H1 (cell line): ENCODE data around the gene SH2D1B. TPM values are rescaled to one million over a fixed set of nuclear protein-coding genes. Genes with fewer than 3 reads are reported as not detected.

Experiments used
- CTCF ChIA-PET: fragments of 300-600 bp; sonication (Branson Sonifier 250); formaldehyde crosslinking; loops from one replicate; lab custom pipeline; 2021; ENCODE audit not compliant: partially characterized antibody; lab: Charles Lee
- POLR2A ChIA-PET: fragments of 300-600 bp; sonication (Branson Sonifier 250); formaldehyde crosslinking; loops from one replicate; lab custom pipeline; 2021; ENCODE audit warnings: inconsistent platforms; ENCODE audit not compliant: partially characterized antibody; lab: Charles Lee
- DNase-seq, 2 experiments: peaks; one replicate each; pipeline versions ENCODE4 v3.0.0 to v3.0.0-alpha.2; 2010 to 2022; ENCODE audit warnings: low spot score in 2 of 2, low read depth in 1 of 2, mixed read lengths in 1 of 2
- FAIRE-seq: peaks from 2 replicates; lab custom pipeline; 2011; peaks lifted over from hg19 to GRCh38; lab: Jason Lieb, UNC
- H2AFZ ChIP-seq: 2 replicates; pipeline ENCODE4 v1.8.1; 2012; ENCODE audit warnings: low read length, inconsistent platforms
- H2AK5ac ChIP-seq: 2 replicates; pipeline ENCODE4 v1.6.1; 2013; ENCODE audit warnings: low read depth, low read length
- H2BK120ac ChIP-seq: replicated peaks from 2 replicates; pipeline ENCODE3; 2013; ENCODE audit warnings: low read depth, low read length, inconsistent platforms
- H2BK12ac ChIP-seq: 2 replicates; pipeline ENCODE4 v1.6.1; 2013; ENCODE audit warnings: low read depth, low read length
- H2BK15ac ChIP-seq: 2 replicates; pipeline ENCODE4 v1.6.1; 2013; ENCODE audit warnings: low read length
- H2BK20ac ChIP-seq: 2 replicates; pipeline ENCODE4 v1.6.1; 2013; ENCODE audit warnings: low read length
- H2BK5ac ChIP-seq: 2 replicates; pipeline ENCODE4 v1.6.1; 2013; ENCODE audit warnings: low read depth, low read length
- H3K14ac ChIP-seq: 2 replicates; pipeline ENCODE4 v1.6.1; 2013; ENCODE audit warnings: inconsistent platforms; ENCODE audit not compliant: insufficient read length
- H3K18ac ChIP-seq: 2 replicates; pipeline ENCODE4 v1.6.1; 2013; ENCODE audit warnings: low read length; ENCODE audit errors: extremely low read depth
- H3K23ac ChIP-seq: 2 replicates; pipeline ENCODE4 v1.6.1; 2013; ENCODE audit warnings: inconsistent platforms; ENCODE audit not compliant: insufficient read length
- H3K23me2 ChIP-seq: 2 replicates; pipeline ENCODE4 v1.6.1; 2013; ENCODE audit warnings: low read depth, low read length
- H3K27ac ChIP-seq: 2 replicates; pipeline ENCODE4 v1.6.1; 2011; ENCODE audit warnings: low read depth, low read length, inconsistent platforms
- H3K27me3 ChIP-seq, 4 experiments: replicated peaks in 1 of 4; 1 replicate in 1 of 4; 2 replicates in 3 of 4; pipeline versions ENCODE4 v1.6.1 to v1.8.1; 2011 to 2013; ENCODE audit warnings: low read length in 3 of 4, mild to moderate bottlenecking in 3 of 4, inconsistent platforms in 2 of 4, mixed read lengths in 2 of 4, moderate library complexity in 1 of 4; ENCODE audit not compliant: control insufficient read depth in 3 of 4, insufficient read depth in 3 of 4; ENCODE audit errors: extremely low read depth in 1 of 4
- H3K36me3 ChIP-seq, 4 experiments: 2 replicates each; pipeline versions ENCODE4 v1.6.1 to v1.8.1; 2011 to 2013; ENCODE audit warnings: mild to moderate bottlenecking in 4 of 4, low read length in 3 of 4, moderate library complexity in 2 of 4, control low read depth in 1 of 4, inconsistent platforms in 1 of 4; ENCODE audit not compliant: insufficient read depth in 4 of 4, control insufficient read depth in 2 of 4
- H3K4ac ChIP-seq: replicated peaks from 2 replicates; pipeline ENCODE3; 2013; ENCODE audit warnings: low read length, low read depth, mixed read lengths, inconsistent platforms; ENCODE audit not compliant: insufficient read length
- H3K4me1 ChIP-seq, 4 experiments: replicated peaks in 1 of 4; 1 replicate in 1 of 4; 2 replicates in 3 of 4; pipeline versions ENCODE4 v1.6.1 to v1.8.1; 2011 to 2013; ENCODE audit warnings: low read length in 3 of 4, inconsistent platforms in 2 of 4, mixed read lengths in 1 of 4; ENCODE audit not compliant: insufficient read depth in 4 of 4, control insufficient read depth in 3 of 4
- H3K4me2 ChIP-seq, 2 experiments: 2 replicates each; pipeline versions ENCODE4 v1.6.1 to v1.8.1; 2011 to 2013; ENCODE audit warnings: low read depth in 2 of 2, low read length in 2 of 2, control low read depth in 1 of 2, inconsistent platforms in 1 of 2, mild to moderate bottlenecking in 1 of 2; ENCODE audit not compliant: insufficient read depth in 1 of 2
- H3K4me3 ChIP-seq, 4 experiments: fragments of 200-600, 300-600 bp in 1 of 4; sonication (generic), shearing (Covaris generic), sonication (Bioruptor Twin) in 1 of 4; 2 replicates each; pipeline versions ENCODE4 v1.5.1 to v1.8.1; 2011 to 2016; ENCODE audit warnings: low read length in 4 of 4, low read depth in 3 of 4, control low read depth in 2 of 4, inconsistent platforms in 2 of 4, mild to moderate bottlenecking in 2 of 4, mixed read lengths in 1 of 4, moderate library complexity in 1 of 4; ENCODE audit not compliant: insufficient read depth in 2 of 4; ENCODE audit errors: extremely low read depth in 1 of 4
- H3K56ac ChIP-seq: replicated peaks from 2 replicates; pipeline ENCODE3; 2013; ENCODE audit warnings: low read depth, mild to moderate bottlenecking, mixed read lengths, low read length, inconsistent platforms; ENCODE audit not compliant: insufficient read length
- H3K79me1 ChIP-seq: 2 replicates; pipeline ENCODE4 v1.6.1; 2013; ENCODE audit warnings: low read depth, low read length, control low read depth
- H3K79me2 ChIP-seq, 2 experiments: 2 replicates each; pipeline versions ENCODE4 v1.6.1 to v1.8.1; 2012 to 2013; ENCODE audit warnings: low read length in 2 of 2, mild to moderate bottlenecking in 2 of 2, inconsistent platforms in 1 of 2; ENCODE audit not compliant: insufficient read depth in 2 of 2, control insufficient read depth in 1 of 2
- H3K9ac ChIP-seq, 4 experiments: replicated peaks in 1 of 4; 1 replicate in 1 of 4; 2 replicates in 3 of 4; pipeline versions ENCODE4 v1.6.1 to v1.8.1; 2011 to 2013; ENCODE audit warnings: low read depth in 3 of 4, low read length in 3 of 4, control low read depth in 2 of 4, mild to moderate bottlenecking in 2 of 4, moderate library complexity in 2 of 4, inconsistent platforms in 1 of 4; ENCODE audit errors: extremely low read depth in 1 of 4
- H3K9me3 ChIP-seq, 2 experiments: 2 replicates each; pipeline versions ENCODE4 v1.6.1 to v1.8.1; 2012 to 2013; ENCODE audit warnings: mild to moderate bottlenecking in 2 of 2, moderate library complexity in 2 of 2, control low read depth in 1 of 2, inconsistent platforms in 1 of 2, low read depth in 1 of 2, low read length in 1 of 2, mixed read lengths in 1 of 2; ENCODE audit not compliant: insufficient read depth in 2 of 2
- H4K20me1 ChIP-seq, 2 experiments: replicated peaks in 1 of 2; 2 replicates each; pipeline versions ENCODE3 to v1.8.1; 2011 to 2013; ENCODE audit warnings: inconsistent platforms in 2 of 2, low read length in 2 of 2, mild to moderate bottlenecking in 1 of 2; ENCODE audit not compliant: insufficient read depth in 2 of 2, control insufficient read depth in 1 of 2
- H4K5ac ChIP-seq: 2 replicates; pipeline ENCODE4 v1.6.1; 2013; ENCODE audit warnings: low read length, low read depth, mixed read lengths, inconsistent platforms; ENCODE audit not compliant: insufficient read length
- H4K8ac ChIP-seq: 2 replicates; pipeline ENCODE4 v1.8.0; 2013; ENCODE audit warnings: mild to moderate bottlenecking, moderate library complexity, low read length, inconsistent platforms; ENCODE audit not compliant: insufficient read depth; ENCODE audit errors: extremely low read depth
- H4K91ac ChIP-seq: replicated peaks from 2 replicates; pipeline ENCODE3; 2013; ENCODE audit warnings: low read length, mixed read lengths, inconsistent platforms; ENCODE audit not compliant: insufficient read length
- CBX5 ChIP-seq: fragments of 300-800, 300-1000 bp; sonication (generic); IDR thresholded peaks from 2 replicates; pipeline ENCODE4 v1.7.1; 2016; ENCODE audit warnings: antibody characterized with exemption, low read length, low read depth
- EZH2 ChIP-seq: fragments of 200-600 bp; sonication (generic); IDR thresholded peaks from 2 replicates; pipeline ENCODE4 v1.7.1; 2012; ENCODE audit warnings: low read depth, mild to moderate bottlenecking, moderate library complexity, low read length, inconsistent platforms; ENCODE audit not compliant: severe bottlenecking
- JUN ChIP-seq: IDR thresholded peaks from 2 replicates; pipeline ENCODE4 v1.6.1; 2011; ENCODE audit warnings: low read depth, mild to moderate bottlenecking, improper control_type of control experiment, low read length
- JUND ChIP-seq: IDR thresholded peaks from 2 replicates; pipeline ENCODE4 v1.6.1; 2011; ENCODE audit warnings: mild to moderate bottlenecking, improper control_type of control experiment, low read length
- NANOG ChIP-seq: IDR thresholded peaks from 2 replicates; pipeline ENCODE4 v1.6.1; 2011; ENCODE audit warnings: low read length, low read depth, mild to moderate bottlenecking, inconsistent platforms; ENCODE audit not compliant: insufficient read depth, poor library complexity, severe bottlenecking
- PHF8 ChIP-seq: fragments of 200-600 bp; sonication (generic); conservative IDR thresholded peaks from 2 replicates; pipeline ENCODE4 v1.7.1; 2012; ENCODE audit warnings: low read depth, mild to moderate bottlenecking, inconsistent platforms, low read length, moderate library complexity
- RNF2 ChIP-seq: fragments of 200-900, 300-1000 bp; sonication (generic); IDR thresholded peaks from 2 replicates; pipeline ENCODE4 v1.7.1; 2016; ENCODE audit warnings: borderline replicate concordance, low read depth, mild to moderate bottlenecking, antibody characterized with exemption, low read length; ENCODE audit not compliant: poor library complexity, severe bottlenecking; ENCODE audit errors: missing control alignments
- SRF ChIP-seq: IDR thresholded peaks from 2 replicates; pipeline ENCODE4 v1.6.1; 2011; ENCODE audit warnings: mild to moderate bottlenecking, low read depth, low read length, moderate library complexity
- TAF1 ChIP-seq: IDR thresholded peaks from 2 replicates; pipeline ENCODE4 v1.6.1; 2011; ENCODE audit warnings: mild to moderate bottlenecking, low read depth, low read length
- TEAD4 ChIP-seq: IDR thresholded peaks from 2 replicates; pipeline ENCODE4 v1.6.1; 2012; ENCODE audit warnings: low read depth, low read length, inconsistent platforms, mixed read lengths
- WGBS, 2 experiments: shearing (Covaris generic) in 1 of 2; methylation state at CpG; one replicate each; pipeline versions ENCODE4 v1.1.6 to v1.1.7; 2013 to 2015; ENCODE audit warnings: low lambda C conversion rate in 2 of 2, mixed read lengths in 2 of 2, inconsistent platforms in 1 of 2, low coverage in 1 of 2, missing lambda C conversion rate in 1 of 2; ENCODE audit not compliant: insufficient replicate concordance in 2 of 2, insufficient coverage in 1 of 2, insufficient read length in 1 of 2; ENCODE audit errors: extremely low coverage in 1 of 2, missing lambda C conversion rate in 1 of 2; 5-methylcytosine and 5-hydroxymethylcytosine counted together
- polyA plus RNA-seq, 7 experiments: library from polyadenylated mRNA; depleted of rRNA in 3 of 7; stranded (reverse) in 5 of 7; unstranded in 2 of 7; fragments of >200 nt in 5 of 7; fragments of 200-250 nt in 2 of 7; gene quantifications; 1 replicate in 5 of 7; 2 replicates in 1 of 7; 4 replicates in 1 of 7; pipeline versions ENCODE4 v1.2.1 to v1.2.3, GENCODE V29; 2011 to 2013; ENCODE audit warnings: missing spikeins in 2 of 7, mixed read lengths in 2 of 7
- total RNA-seq: library from RNA; stranded (reverse); fragmentation: NEBNext Ultra II Directional; extraction: Animal tissue kit (Norgen Biotek cat#: 25700); gene quantifications from 2 replicates; pipeline ENCODE4 v1.2.1, GENCODE V29; 2021
- TF ChIP-seq, protein P1 (sequence below): IDR thresholded peaks from 2 replicates; pipeline ENCODE4 v1.6.1; 2011; ENCODE audit warnings: low read length, improper control_type of control experiment
- TF ChIP-seq, protein P2 (sequence below): IDR thresholded peaks from 2 replicates; pipeline ENCODE4 v1.6.1; 2011; ENCODE audit warnings: low read depth, mild to moderate bottlenecking, low read length; ENCODE audit not compliant: insufficient read depth

The SH2D1B gene
- total and polyA plus RNA-seq, 2 of the 8 experiments (the other 6 are each of a cell fraction or from before 2014, with no cell fraction given): not detected

DNA sequence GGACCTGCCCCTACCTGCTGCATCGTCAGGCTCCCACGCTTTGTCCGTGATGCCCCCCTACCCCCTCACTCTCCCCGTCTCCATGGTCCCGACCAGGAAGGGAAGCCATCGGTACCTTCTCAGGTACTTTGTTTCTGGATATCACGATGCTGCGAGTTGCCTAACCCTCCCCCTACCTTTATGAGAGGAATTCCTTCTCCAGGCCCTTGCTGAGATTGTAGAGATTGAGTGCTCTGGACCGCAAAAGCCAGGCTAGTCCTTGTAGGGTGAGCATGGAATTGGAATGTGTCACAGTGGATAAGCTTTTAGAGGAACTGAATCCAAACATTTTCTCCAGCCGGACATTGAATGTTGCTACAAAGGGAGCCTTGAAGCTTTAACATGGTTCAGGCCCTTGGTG, 44.2 kb downstream of the SH2D1B start:
- H3K27ac ChIP-seq: no peak overlapping the region
- FAIRE-seq (no peak), DNase-seq (no peak)
- no peak overlapping the region for H3K56ac ChIP-seq
- H3K9me3 ChIP-seq: no peaks in the 10 kb centered on the region
- no peak overlapping the region for H4K8ac ChIP-seq
- H3K23me2 ChIP-seq: no peaks in the 10 kb centered on the region
- no peak overlapping the region for H2BK5ac ChIP-seq
- H3K18ac ChIP-seq: no peak overlapping the region
- no peak overlapping the region for H3K4me3 ChIP-seq
- H2BK15ac ChIP-seq: no peak overlapping the region
- no peaks in the 10 kb centered on the region for H3K79me1 ChIP-seq
- no peak overlapping the region for H3K23ac ChIP-seq
- H3K4ac ChIP-seq: no peak overlapping the region
- H4K91ac ChIP-seq: no peak overlapping the region
- ChIA-PET POLR2A (interaction anchor here (1.4 kb wide), 1 partner anchor 8 kb away, joined by 4 read pairs; the partner anchor contains the start of gene SPATA46), CTCF (interaction anchor here (0.5 to 4.1 kb wide), 6 partner anchors 8 to 317 kb away, joined by 3 to 31 read pairs (median 4); partner anchors contain the start of gene C1orf226)
- H3K4me2 ChIP-seq: no peak overlapping the region
- peaks cover 0 to 6% (median 1%) of the 10 kb centered on the region in 4 experiments; a peak in 1 of 8 replicates for H3K36me3 ChIP-seq
- H2AK5ac ChIP-seq: no peak overlapping the region
- H2BK120ac ChIP-seq: no peak overlapping the region
- H2AFZ ChIP-seq: no peak overlapping the region
- no peaks in the 10 kb centered on the region for H3K79me2 ChIP-seq
- H4K5ac ChIP-seq: no peak overlapping the region
- no peak overlapping the region for H2BK20ac ChIP-seq
- WGBS, 2 experiments: 93% methylated on average over 10 of the region's 10 CpGs; no CpG with 5 or more reads in 1 of the 2 experiments
- no peak overlapping the region for H2BK12ac ChIP-seq
- H3K27me3 ChIP-seq: no peaks in the 10 kb centered on the region
- H3K9ac ChIP-seq: no peak overlapping the region
- H3K14ac ChIP-seq: no peak overlapping the region
- no peaks in the 10 kb centered on the region for H3K4me1 ChIP-seq
- peaks cover 0 to 2% of the 10 kb centered on the region in 2 experiments for H4K20me1 ChIP-seq
- TF ChIP-seq, protein P1, sequence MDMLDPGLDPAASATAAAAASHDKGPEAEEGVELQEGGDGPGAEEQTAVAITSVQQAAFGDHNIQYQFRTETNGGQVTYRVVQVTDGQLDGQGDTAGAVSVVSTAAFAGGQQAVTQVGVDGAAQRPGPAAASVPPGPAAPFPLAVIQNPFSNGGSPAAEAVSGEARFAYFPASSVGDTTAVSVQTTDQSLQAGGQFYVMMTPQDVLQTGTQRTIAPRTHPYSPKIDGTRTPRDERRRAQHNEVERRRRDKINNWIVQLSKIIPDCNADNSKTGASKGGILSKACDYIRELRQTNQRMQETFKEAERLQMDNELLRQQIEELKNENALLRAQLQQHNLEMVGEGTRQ: no peak
- TF ChIP-seq SRF: no peak
- no peak for TF ChIP-seq NANOG
- no peak for TF ChIP-seq RNF2
- TF ChIP-seq TEAD4: no peak
- no peak for TF ChIP-seq TAF1
- no peak for TF ChIP-seq JUND
- no peak for TF ChIP-seq JUN
- TF ChIP-seq CBX5: no peak
- TF ChIP-seq, protein P2, sequence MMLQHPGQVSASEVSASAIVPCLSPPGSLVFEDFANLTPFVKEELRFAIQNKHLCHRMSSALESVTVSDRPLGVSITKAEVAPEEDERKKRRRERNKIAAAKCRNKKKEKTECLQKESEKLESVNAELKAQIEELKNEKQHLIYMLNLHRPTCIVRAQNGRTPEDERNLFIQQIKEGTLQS: no peak
- no peak for TF ChIP-seq PHF8
- no peak for TF ChIP-seq EZH2
